Neural progenitor cell (in vitro differentiated cells): ENCODE measurements around the gene CUBN. TPM values are rescaled to one million over a fixed set of nuclear protein-coding genes. Genes with fewer than 3 reads are reported as not detected.

ENCODE experiments used
- DNase-seq: peaks from one replicate; pipeline ENCODE4 v3.0.0-alpha.2; 2016; ENCODE audit warnings: low spot score
- H2AFZ ChIP-seq: fragments of 200-600 bp; sonication (generic); replicated peaks from 2 replicates; pipeline ENCODE4 v1.6.1; 2016; ENCODE audit warnings: antibody characterized with exemption
- H3F3A ChIP-seq: fragments of 200-600 bp; sonication (generic); 2 replicates; pipeline ENCODE4 v1.6.1; 2016; ENCODE audit warnings: antibody characterized with exemption, low read depth
- H3K27ac ChIP-seq: fragments of 200-600 bp; sonication (generic); 2 replicates; pipeline ENCODE4 v1.5.1; 2016; ENCODE audit warnings: mild to moderate bottlenecking
- H3K27me3 ChIP-seq: fragments of 200-600 bp; sonication (generic); 2 replicates; pipeline ENCODE4 v1.6.1; 2016; ENCODE audit warnings: mild to moderate bottlenecking, moderate library complexity
- H3K36me3 ChIP-seq: fragments of 200-600 bp; sonication (generic); 2 replicates; pipeline ENCODE4 v1.5.1; 2016
- H3K4me1 ChIP-seq: fragments of 200-600 bp; sonication (generic); 2 replicates; pipeline ENCODE4 v1.6.1; 2016; ENCODE audit warnings: mixed run types
- H3K4me2 ChIP-seq: fragments of 200-600 bp; sonication (generic); 2 replicates; pipeline ENCODE4 v1.6.1; 2016
- H3K4me3 ChIP-seq: fragments of 200-600 bp; sonication (generic); 2 replicates; pipeline ENCODE4 v1.5.1; 2016
- H3K79me2 ChIP-seq: fragments of 200-600 bp; sonication (generic); 2 replicates; pipeline ENCODE4 v1.6.1; 2016; ENCODE audit warnings: low read depth
- H3K9ac ChIP-seq: fragments of 200-600 bp; sonication (generic); 2 replicates; pipeline ENCODE4 v1.6.1; 2016
- H3K9me3 ChIP-seq: fragments of 200-600 bp; sonication (generic); 2 replicates; pipeline ENCODE4 v1.5.1; 2016; ENCODE audit warnings: low read depth
- H4K20me1 ChIP-seq: fragments of 200-600 bp; sonication (generic); 2 replicates; pipeline ENCODE4 v1.6.1; 2016; ENCODE audit warnings: low read depth
- H3K27ac Mint-ChIP-seq: 3 replicates; pipeline ENCODE4 v1.8.0; 2021; ENCODE audit warnings: mixed read lengths
- H3K27me3 Mint-ChIP-seq: 2 replicates; pipeline ENCODE4 v1.8.0; 2022; ENCODE audit warnings: low read depth, mild to moderate bottlenecking, inconsistent platforms, moderate library complexity, mixed read lengths; ENCODE audit not compliant: insufficient read depth
- H3K36me3 Mint-ChIP-seq: 3 replicates; pipeline ENCODE4 v1.8.0; 2021; ENCODE audit warnings: mixed read lengths
- H3K4me1 Mint-ChIP-seq: 3 replicates; pipeline ENCODE4 v1.8.0; 2021; ENCODE audit warnings: mixed read lengths
- H3K4me3 Mint-ChIP-seq: 3 replicates; pipeline ENCODE4 v1.8.0; 2021; ENCODE audit warnings: mild to moderate bottlenecking, moderate library complexity, mixed read lengths
- H3K9me3 Mint-ChIP-seq: 3 replicates; pipeline ENCODE4 v1.8.0; 2020; ENCODE audit warnings: mixed read lengths
- CTCF ChIP-seq: fragments of 200-600 bp; sonication (generic); IDR thresholded peaks from 2 replicates; pipeline ENCODE4 v1.5.1; 2017; ENCODE audit warnings: antibody characterized with exemption, mild to moderate bottlenecking
- EZH2 ChIP-seq: fragments of 200-600 bp; sonication (generic); IDR thresholded peaks from 2 replicates; pipeline ENCODE4 v1.6.1; 2017; ENCODE audit warnings: antibody characterized with exemption, mild to moderate bottlenecking, moderate library complexity
- EZH2phosphoT487 ChIP-seq: fragments of 200-600 bp; sonication (generic); IDR thresholded peaks from 2 replicates; pipeline ENCODE4 v1.6.1; 2017; ENCODE audit warnings: antibody characterized with exemption
- total RNA-seq: library from RNA; depleted of rRNA; stranded (reverse); fragments of >200 nt; gene quantifications from 2 replicates; pipeline ENCODE4 v1.2.3, GENCODE V29; 2015; ENCODE audit warnings: low replicate concordance

The CUBN gene
- total RNA-seq, 1 donor from 2014 or later, result 2.2 TPM

DNA sequence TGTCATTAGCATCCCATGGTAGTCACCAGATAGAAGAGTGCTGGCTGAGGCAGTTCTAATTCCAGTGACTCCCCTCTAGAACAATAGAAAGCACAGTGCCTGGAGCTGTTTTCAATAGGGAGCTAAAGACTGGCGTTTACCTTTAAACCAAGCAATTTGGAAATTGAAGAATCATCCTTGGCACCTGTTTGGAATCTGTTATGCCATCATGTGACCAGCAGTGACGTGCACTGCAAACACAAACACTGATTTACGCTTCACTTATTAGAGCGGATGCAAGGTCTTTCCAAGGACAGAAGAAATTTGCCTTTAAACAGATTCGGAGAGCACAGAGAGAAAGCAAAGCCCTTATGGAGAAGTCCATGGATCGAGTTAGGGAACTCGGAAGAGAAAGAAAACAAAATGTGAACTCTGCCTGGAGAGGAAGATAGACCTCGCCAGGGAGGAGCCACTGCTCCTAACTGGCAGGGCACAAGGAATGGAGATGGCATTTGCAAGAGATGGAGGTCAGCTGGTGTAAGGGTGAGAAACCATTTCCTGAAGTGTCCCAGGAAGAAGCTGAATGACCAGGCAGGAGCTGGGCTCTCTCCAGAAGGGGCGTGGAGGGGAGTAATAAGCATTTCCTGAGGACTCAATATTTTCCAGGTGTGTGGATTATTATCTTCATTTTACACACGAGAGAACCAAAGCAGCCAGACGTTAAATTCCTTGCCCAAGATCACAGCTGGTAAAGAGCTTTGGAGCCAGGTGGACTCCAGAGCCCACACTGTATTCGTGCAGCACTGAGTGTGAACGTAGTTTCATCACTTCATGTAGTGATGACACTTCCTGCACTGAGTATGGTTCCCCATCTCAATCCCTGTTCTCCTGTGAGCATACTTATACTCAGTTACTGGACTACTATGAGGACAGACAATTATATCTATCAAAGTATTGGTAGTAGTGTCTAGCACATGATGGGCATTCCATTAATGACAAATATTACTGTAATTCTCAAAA lies 97.7 kb downstream of the CUBN start:
- H3K27ac Mint-ChIP-seq, result peak overlapping the region; percentile 5
- H3K36me3 Mint-ChIP-seq, result peaks cover 3% of the 10 kb centered on the region
- Histone ChIP-seq H2AFZ (no peak overlapping the region), H3K4me1 (peaks cover 23% of the 10 kb centered on the region), H4K20me1 (no peaks in the 10 kb centered on the region), H3K79me2 (no peaks in the 10 kb centered on the region), H3K27me3 (no peaks in the 10 kb centered on the region), H3K9ac (no peak overlapping the region), H3K36me3 (no peaks in the 10 kb centered on the region), H3K4me3 (no peak overlapping the region), H3K27ac (no peak overlapping the region), H3K4me2 (peak overlapping the region; percentile 1), H3F3A (peaks cover 9% of the 10 kb centered on the region), H3K9me3 (no peaks in the 10 kb centered on the region)
- no peaks in the 10 kb centered on the region for H3K9me3 Mint-ChIP-seq
- peak; percentile 38 for DNase-seq
- TF ChIP-seq CTCF, result no peak
- TF ChIP-seq EZH2phosphoT487, result no peak
- TF ChIP-seq EZH2, result no peak
- no peak overlapping the region for H3K4me3 Mint-ChIP-seq
- peaks cover 51% of the 10 kb centered on the region for H3K4me1 Mint-ChIP-seq
- peaks cover 2% of the 10 kb centered on the region for H3K27me3 Mint-ChIP-seq

DNA sequence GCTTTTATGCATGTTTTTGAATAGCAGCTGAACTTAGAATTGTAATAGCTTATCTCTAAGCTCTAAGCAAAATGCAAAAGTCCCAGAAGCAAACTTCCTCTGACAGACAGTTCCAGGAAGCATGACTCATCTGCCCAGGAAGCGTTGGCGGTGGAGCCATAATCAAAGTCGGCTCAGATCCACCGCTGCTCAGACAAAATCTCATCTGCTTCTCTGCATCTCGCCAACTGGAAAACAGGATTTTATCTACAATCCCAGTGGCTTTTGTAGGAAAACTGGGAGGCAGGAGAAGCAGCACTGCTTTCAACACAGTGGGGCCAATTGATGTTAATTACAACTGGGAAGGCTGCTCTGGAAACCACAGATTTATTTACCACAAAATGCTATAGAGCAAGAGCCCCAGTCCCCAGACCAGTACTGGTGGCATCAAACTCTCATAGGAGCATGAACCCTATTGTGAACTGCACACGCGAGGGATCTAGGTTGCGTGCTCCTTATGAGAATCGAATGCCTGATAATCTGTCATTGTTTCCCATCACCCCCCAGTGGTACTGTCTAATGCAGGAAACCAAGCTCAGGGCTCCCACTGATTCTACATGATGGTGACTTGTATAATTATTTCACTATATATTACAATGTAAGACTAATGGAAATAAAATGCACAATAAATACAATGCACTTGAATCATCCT lies 99.9 kb downstream of the CUBN start:
- Mint-ChIP-seq H3K4me1 (peaks cover 64% of the 10 kb centered on the region), H3K27me3 (peaks cover 2% of the 10 kb centered on the region), H3K9me3 (no peaks in the 10 kb centered on the region), H3K27ac (peak overlapping the region; percentile 91), H3K36me3 (no peaks in the 10 kb centered on the region), H3K4me3 (peak overlapping the region; percentile 22)
- H3K4me2 ChIP-seq, result peak overlapping the region; percentile 15
- no peak overlapping the region for H3K9ac ChIP-seq
- no peaks in the 10 kb centered on the region for H3K79me2 ChIP-seq
- H3K27me3 ChIP-seq, result no peaks in the 10 kb centered on the region
- H4K20me1 ChIP-seq, result no peaks in the 10 kb centered on the region
- peaks cover 18% of the 10 kb centered on the region for H3F3A ChIP-seq
- peak; percentile 59 for DNase-seq
- no peaks in the 10 kb centered on the region for H3K36me3 ChIP-seq
- TF ChIP-seq CTCF (no peak), EZH2phosphoT487 (no peak), EZH2 (no peak)
- H3K4me1 ChIP-seq, result peaks cover 36% of the 10 kb centered on the region
- H3K27ac ChIP-seq, result peak overlapping the region; percentile 54
- H3K9me3 ChIP-seq, result no peaks in the 10 kb centered on the region
- no peak overlapping the region for H3K4me3 ChIP-seq
- H2AFZ ChIP-seq, result peak overlapping the region; percentile 18

DNA sequence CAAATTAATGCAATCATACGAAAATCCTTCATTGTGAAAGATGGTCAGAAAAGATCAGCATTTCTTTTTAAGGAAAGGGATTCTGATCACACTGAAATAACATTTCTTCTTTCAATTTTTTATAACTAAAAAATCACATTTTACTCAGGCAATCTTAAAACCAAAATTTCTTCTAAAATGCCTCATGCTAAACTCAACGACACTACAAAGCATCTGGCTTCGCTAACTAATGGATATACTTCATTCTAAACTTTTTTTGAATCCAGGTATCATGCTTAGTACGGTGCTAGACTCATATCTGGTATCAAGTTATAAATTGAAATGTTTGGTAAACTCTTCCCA lies 100.4 kb downstream of the CUBN start:
- H3K27me3 ChIP-seq, result no peaks in the 10 kb centered on the region
- Mint-ChIP-seq H3K4me3 (peak overlapping the region; percentile 22), H3K4me1 (peaks cover 68% of the 10 kb centered on the region), H3K27ac (peak overlapping the region; percentile 91), H3K9me3 (no peaks in the 10 kb centered on the region), H3K36me3 (no peaks in the 10 kb centered on the region), H3K27me3 (peaks cover 2% of the 10 kb centered on the region)
- no peak for DNase-seq
- H3K4me1 ChIP-seq, result peaks cover 41% of the 10 kb centered on the region
- peaks cover 23% of the 10 kb centered on the region for H3F3A ChIP-seq
- H3K9me3 ChIP-seq, result no peaks in the 10 kb centered on the region
- H3K27ac ChIP-seq, result no peak overlapping the region
- H2AFZ ChIP-seq, result no peak overlapping the region
- no peaks in the 10 kb centered on the region for H4K20me1 ChIP-seq
- no peak overlapping the region for H3K4me2 ChIP-seq
- no peak for TF ChIP-seq CTCF
- TF ChIP-seq EZH2, result no peak
- TF ChIP-seq EZH2phosphoT487, result no peak
- H3K9ac ChIP-seq, result no peak overlapping the region
- H3K79me2 ChIP-seq, result no peaks in the 10 kb centered on the region
- no peak overlapping the region for H3K4me3 ChIP-seq
- H3K36me3 ChIP-seq, result no peaks in the 10 kb centered on the region
